Hematopoietic multipotent progenitor cell (in vitro differentiated cells): Measurements from ENCODE around the gene COL3A1. TPM values are rescaled to one million over a fixed set of nuclear protein-coding genes. Genes with fewer than 3 reads are reported as not detected.

ENCODE experiments used
- DNase-seq, 3 donors: peaks; one replicate each; pipeline ENCODE4 v3.0.0-alpha.2; 2011 to 2015; ENCODE audit warnings: low read depth in 2 of 3, low spot score in 2 of 3
- total RNA-seq: library from RNA; depleted of rRNA; stranded (reverse); fragments of >200 nt; gene quantifications from one replicate; pipeline ENCODE4 v1.2.3, GENCODE V29; 2012

Gene COL3A1
- total RNA-seq, 1 donor = not detected

- DNase-seq = no peak
Observed at GRCh38 chr2:188975497-188976102, 1.4 kb downstream of the COL3A1 start.

DNA sequence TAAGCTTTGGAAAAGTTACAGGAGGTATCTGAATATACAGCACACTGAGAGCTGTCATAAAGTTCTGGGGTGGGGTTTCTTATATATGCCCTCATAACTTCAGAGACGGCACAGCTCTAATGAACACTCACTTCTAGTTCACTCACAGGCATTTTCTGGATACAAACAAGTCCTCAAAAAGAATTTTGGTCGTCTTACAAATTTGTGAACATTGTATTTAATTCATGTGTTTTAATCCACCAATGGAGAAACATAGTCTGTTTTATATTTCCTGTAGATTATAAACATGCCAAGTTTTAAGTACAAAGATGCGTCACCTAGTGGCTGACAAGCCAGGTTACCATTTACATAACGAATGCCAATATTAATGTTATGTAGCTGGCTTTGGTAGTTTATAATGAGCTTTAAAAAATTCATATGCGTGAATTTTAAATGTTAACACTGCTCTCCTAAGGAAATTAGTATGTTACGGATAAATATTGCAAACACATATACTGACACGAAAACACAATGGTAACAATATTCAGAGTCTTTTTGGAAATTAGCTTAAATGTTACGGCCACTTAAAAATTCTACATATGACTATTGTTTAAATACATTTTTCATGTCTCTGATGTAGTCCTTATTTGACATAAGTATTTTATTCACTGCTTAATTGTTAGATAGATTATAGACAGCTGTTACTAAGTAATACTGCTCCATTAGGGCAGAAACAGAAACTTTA lies 2.5 kb downstream of the COL3A1 start:
- no peak for DNase-seq

DNA sequence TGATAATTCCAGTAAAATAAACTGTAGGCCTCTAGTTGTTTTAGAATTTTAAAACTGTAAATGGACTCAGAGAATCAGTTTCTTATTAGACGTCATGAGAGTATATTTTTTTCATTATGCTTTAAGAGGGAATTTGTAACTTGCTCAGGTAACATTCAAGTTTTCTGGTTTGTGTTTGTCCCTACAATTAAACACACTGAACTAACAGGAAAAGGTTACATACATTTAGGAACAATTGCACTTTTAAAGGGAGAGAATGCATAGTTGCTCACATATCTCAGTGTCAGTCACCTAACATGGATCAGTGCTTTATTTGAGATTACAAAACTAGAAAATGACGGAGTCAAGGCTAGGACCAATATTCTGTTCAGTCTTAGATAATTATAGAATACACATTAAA lies 3.1 kb downstream of the COL3A1 start:
- no peak for DNase-seq

DNA sequence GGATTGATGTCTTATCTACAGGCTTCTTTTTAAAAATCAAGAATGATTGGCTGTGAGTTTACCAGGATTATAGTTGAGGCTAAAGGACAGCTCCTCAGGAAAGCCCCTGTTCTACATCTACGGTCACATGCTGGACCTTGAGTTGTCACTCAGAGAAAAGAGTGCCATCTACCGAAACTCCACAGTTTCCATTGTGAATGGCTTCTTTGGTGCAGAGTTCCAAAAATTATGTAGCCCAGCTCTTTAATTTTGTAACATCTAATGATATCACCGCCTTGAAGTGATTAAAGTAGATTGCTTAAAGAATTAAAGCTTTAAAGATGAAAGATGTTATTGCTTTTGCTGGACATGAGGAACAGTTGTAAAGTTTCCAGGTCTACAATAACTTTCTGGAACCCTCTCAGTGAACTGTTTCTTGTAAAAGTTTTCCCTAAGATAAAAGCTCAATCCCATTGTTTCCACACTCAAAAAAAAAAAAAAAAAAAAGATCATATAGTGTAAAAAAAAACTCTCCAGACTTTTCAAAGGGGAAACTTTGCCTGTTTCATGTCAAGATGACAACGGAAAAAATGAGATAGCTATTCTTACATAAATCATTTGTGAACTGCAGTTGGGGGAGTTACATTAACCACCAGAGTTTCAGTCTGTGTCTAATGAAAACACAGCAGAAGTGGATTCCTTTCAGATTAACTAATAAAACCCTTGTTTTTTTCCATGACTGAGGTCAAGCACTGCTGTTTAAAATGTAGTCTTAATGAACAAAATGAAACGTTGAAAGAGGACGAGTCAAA lies 4.3 kb downstream of the COL3A1 start:
- no peak for DNase-seq

DNA sequence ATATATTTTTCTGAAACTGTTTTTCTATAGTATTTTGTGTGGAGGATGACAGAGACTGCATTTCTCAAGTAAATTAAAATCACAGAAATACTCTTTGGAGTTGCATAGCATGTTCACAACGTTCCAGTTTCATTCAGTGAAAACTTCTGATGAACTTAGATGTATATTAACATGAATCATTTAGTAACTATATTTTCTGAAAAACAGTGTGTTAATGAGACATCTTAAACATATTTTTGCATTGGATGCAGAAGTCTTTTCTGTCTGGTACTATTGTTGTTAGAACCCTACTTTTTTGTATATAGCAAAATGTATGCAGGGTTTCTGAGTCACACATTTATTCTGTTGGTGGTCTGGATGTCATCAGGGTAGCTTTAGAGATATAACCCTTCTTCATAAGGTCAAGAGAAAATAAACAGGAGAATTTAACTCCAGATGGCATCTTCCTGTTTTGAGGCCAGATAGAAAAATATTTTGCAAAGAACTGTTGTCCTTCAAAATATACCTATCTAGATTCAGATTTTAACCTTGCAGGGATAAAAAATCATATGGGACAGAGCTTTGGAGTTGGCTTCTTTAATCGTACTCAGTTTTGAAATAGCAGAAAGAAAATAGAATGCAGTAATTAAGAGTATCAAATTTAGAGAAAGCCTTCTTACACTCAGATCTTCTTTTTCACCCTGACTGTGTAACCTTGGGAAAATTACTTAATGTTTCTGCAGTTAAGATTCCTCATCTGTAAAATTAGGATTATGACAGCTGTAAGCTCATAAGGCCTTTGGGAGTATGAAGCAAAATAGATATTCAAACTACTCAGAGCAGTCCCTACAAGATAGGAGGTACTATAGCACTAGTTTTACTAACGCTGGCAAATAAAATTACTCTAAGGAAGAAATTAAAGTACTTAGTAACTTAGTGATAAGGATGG lies 5.3 kb downstream of the COL3A1 start:
- DNase-seq = no peak

DNA sequence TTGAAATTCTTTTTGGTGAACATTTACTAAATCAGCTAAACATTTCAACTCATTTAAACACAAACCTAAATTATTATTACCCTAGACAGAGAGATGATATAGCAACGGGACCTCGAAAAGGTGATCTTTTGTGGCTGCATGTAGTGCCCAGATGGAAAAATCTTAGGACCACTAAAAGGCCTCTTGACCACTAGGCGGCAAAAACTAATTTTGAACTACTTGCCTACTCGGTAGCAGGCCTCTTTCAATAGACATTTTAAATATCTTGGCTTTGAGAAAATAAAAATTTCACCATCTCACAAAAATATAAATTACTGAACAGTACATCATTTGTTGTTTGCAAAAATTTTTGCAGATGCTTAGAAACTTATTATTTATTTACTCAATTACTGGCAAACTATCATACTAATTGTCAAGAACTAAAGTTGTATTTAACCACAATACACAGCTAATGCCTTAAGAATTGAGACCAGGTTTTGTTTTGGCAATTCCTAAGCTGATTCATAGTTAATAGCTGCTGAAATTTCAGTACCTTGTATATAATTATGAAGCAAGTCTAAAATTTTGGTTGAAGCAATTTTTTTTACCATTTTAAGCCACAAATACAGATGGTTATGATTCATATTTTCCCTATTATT lies 9.4 kb downstream of the COL3A1 start:
- DNase-seq = peak in 1 of 3 donors; percentile 1

- DNase-seq = no peak
Observed at GRCh38 chr2:188984065-188984491, 9.9 kb downstream of the COL3A1 start.

DNA sequence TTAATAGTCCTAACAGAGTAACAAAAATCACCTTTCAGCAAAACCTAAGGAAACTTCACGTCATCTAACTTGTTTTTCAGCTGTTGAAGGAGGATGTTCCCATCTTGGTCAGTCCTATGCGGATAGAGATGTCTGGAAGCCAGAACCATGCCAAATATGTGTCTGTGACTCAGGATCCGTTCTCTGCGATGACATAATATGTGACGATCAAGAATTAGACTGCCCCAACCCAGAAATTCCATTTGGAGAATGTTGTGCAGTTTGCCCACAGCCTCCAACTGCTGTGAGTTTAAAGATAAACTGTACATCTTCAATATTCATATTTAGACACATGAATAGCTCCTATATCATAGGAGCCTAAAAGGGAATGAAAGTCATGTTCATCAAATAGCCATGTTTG lies 10.5 kb downstream of the COL3A1 start:
- no peak for DNase-seq

DNA sequence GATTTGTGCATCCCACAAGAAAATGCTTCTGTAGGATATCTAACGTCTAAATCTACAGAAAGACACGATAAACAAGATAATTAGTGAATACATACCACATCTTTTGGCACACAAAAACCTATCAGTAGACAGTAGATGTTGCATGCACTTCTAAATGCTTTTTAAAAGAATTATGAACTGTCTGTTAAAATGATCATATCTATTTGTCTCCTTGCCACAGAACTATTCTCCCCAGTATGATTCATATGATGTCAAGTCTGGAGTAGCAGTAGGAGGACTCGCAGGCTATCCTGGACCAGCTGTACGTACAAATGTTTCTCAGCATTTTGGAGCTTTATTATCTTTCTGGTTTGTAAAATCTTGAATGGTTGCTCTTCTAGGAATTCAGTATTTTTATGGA lies 12.7 kb downstream of the COL3A1 start:
- DNase-seq = no peak

GRCh38 chr2:188993247-188993646 lies 19.1 kb downstream of the COL3A1 start:
- DNase-seq = no peak

DNA sequence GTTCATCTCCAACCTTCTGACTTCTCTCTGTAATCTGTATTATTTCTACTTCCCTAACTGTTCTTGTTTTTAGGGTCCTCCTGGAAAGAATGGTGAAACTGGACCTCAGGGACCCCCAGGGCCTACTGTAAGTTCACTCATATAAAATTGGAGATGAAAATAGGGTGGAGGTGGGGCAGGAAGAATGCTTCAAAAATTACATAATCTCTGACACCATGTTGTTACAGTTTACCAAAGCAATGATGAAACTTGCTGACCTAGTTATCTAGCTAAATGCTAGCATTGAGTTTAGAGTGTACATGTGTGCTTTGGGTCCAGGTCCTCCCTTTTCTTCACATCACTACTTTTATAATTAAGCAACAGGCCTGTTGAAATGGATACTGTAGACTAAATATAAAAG lies 23.1 kb downstream of the COL3A1 start:
- no peak for DNase-seq

DNA sequence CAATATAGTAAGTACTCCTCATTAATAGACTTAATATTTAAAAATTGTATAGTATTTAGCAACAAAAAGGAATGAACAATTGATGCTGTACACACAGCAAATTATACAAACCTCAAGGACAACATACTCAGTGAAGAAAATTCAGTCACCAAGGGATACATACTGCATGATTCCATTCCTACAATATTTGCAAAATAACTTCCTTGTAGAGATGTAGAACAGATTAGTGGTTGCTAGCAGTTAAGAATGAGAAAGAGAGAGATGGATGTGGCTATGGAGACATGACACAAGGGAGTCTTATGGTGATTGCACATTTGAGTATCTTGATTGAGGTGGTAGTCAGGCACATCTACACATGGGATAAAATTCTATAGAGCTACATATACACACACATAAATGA lies 26.0 kb downstream of the COL3A1 start:
- no peak for DNase-seq

DNA sequence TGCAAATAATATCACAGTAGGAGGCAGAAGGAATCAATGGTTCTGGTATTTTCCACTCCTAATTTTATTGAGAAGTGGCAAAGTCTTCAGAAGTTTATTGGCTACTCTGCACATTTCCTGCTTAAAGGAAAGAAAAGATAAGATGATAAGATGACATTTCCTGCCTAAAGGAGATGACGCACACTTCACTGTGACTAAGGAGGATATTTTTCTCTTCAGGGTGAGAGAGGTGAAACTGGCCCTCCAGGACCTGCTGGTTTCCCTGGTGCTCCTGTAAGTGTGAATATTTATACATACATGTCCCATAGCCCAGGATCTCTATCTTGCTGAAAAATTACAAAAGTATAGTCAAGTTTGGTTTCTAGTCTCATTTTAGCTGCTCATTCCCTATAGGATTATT lies 27.9 kb downstream of the COL3A1 start:
- DNase-seq = no peak

- no peak for DNase-seq
Observed at GRCh38 chr2:189008555-189009262, 34.5 kb downstream of the COL3A1 start.

GRCh38 chr2:189010536-189010935 lies 36.4 kb downstream of the COL3A1 start:
- DNase-seq = no peak

DNA sequence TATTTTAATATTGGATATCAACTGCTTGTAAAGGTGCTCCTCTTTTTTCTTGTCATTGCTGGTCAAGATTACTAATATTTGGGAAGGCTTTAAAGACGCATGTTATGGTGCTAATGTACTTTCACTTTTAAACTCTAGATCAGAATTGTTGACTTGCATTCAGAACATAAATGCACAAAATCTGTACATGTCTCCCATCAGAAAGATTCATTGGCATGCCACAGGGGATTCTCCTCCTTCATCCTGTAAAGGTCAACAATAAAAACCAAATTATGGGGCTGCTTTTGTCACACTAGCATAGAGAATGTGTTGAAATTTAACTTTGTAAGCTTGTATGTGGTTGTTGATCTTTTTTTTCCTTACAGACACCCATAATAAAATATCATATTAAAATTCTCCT lies 38.2 kb downstream of the COL3A1 start:
- no peak for DNase-seq

GRCh38 chr2:189013031-189013430 lies 38.9 kb downstream of the COL3A1 start:
- no peak for DNase-seq

DNA sequence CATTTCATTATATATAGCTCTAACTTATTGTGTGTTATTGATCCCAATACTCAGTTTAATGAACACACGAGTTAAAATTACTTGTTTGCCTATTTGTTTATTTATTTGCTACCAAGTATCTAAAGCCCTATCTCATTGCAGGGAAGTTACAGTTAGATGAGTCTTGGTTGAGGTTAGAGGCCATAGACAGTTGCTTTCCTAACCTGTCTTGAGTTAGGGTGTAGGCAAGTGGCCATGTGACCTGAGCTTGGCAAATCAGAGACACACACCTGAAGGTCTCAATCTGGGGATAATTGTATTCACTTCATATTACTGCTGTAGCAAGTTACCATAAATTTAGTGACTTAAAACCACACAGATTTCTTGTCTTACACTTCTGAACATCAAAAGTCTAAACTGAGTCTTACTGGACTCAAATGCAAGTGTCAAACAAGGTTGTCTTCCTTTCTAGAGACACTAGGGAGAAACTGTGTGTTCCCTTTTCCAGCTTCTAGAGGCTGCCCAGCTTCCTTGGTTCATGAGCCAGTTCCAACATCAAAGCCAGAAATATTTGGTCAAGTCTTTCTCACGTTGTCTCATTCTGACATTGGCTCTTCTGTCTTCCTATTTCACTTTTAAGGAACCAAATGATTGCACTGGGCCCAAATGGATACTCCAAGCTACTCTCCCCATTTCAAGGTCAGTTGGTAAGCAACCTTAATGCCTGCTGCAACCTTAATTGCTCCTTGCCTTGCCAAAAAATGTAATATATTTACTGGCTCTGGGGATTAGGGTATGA lies 39.7 kb downstream of the COL3A1 start:
- DNase-seq = no peak
